Stomach (tissue), 9 donors: Measurements from ENCODE around the gene TBC1D10B. TPM values are rescaled to one million over a fixed set of nuclear protein-coding genes. Genes with fewer than 3 reads are reported as not detected.

Experiments
- DNase-seq, 2 donors: peaks; one replicate each; pipeline versions ENCODE4 v3.0.0 to v3.0.0-alpha.2; 2013 to 2019
- H3K27ac ChIP-seq, 5 donors: fragments of 200-600 bp in 4 of 5; sonication (generic) in 4 of 5; one replicate each; pipeline ENCODE4 v1.5.1; 2013 to 2019; ENCODE audit warnings: mild to moderate bottlenecking in 1 of 5, moderate library complexity in 1 of 5
- H3K27me3 ChIP-seq, 3 donors: fragments of 200-600 bp; sonication (generic); one replicate each; pipeline ENCODE4 v1.5.1; 2017 to 2019; ENCODE audit warnings: mixed run types in 1 of 3
- H3K36me3 ChIP-seq, 4 donors: fragments of 200-600 bp; sonication (generic); 1 replicate in 3 of 4; 2 replicates in 1 of 4; pipeline ENCODE4 v1.5.1; 2016 to 2019
- H3K4me1 ChIP-seq, 4 donors: fragments of 200-600 bp; sonication (generic); one replicate each; pipeline ENCODE4 v1.5.1; 2016 to 2019
- H3K4me3 ChIP-seq, 4 donors: fragments of 200-600 bp; sonication (generic) in 3 of 4; one replicate each; pipeline ENCODE4 v1.5.1; 2016 to 2019; ENCODE audit warnings: mild to moderate bottlenecking in 1 of 4
- H3K9me3 ChIP-seq, 4 donors: fragments of 200-600 bp; sonication (generic); one replicate each; pipeline ENCODE4 v1.5.1; 2016 to 2019
- CTCF ChIP-seq, 7 experiments: fragments of 450-650 bp in 4 of 7; fragments of 200-600 bp in 3 of 7; sonication (generic) in 3 of 7; IDR thresholded peaks; one replicate each; pipeline ENCODE4 v1.5.1; 2016 to 2019; ENCODE audit warnings: antibody characterized with exemption in 7 of 7, control low read depth in 2 of 7, mild to moderate bottlenecking in 1 of 7
- EP300 ChIP-seq: sonication (generic); formaldehyde crosslinking; IDR thresholded peaks from one replicate; pipeline ENCODE4 v1.6.1; 2017; ENCODE audit warnings: antibody characterized with exemption
- POLR2A ChIP-seq, 4 donors: fragments of 450-650 bp; IDR thresholded peaks; one replicate each; pipeline ENCODE4 v1.6.1; 2016; ENCODE audit warnings: antibody characterized with exemption in 4 of 4, control low read depth in 2 of 4, mild to moderate bottlenecking in 1 of 4, moderate library complexity in 1 of 4
- POLR2AphosphoS5 ChIP-seq, 3 donors: sonication (generic); formaldehyde crosslinking; IDR thresholded peaks; one replicate each; pipeline ENCODE4 v1.6.1; 2016; ENCODE audit warnings: antibody characterized with exemption in 3 of 3
- WGBS, 5 donors: extraction: QIAGEN DNeasy Blood & Tissue Kit in 3 of 5; methylation state at CpG; one replicate each; pipeline versions ENCODE4 v1.1.5 to v1.1.7; 2013 to 2018; 5-methylcytosine and 5-hydroxymethylcytosine counted together
- intact Hi-C: fragments of 100-400 bp; cut with DNase I; formaldehyde crosslinking; loops from one replicate; pipeline ENCODE4 v1.15.1; 2023; ENCODE audit warnings: low total_unique reads
- polyA plus RNA-seq, 3 donors: library from polyadenylated mRNA; stranded (reverse); fragments of 200-250 nt; gene quantifications; one replicate each; pipeline ENCODE4 v1.2.3, GENCODE V29; 2013
- total RNA-seq, 5 donors: library from RNA; depleted of rRNA; stranded (reverse); fragments of >200 nt; gene quantifications; one replicate each; pipeline versions ENCODE4 v1.1.0 to v1.2.3, GENCODE V29; 2014 to 2016
- donor health status: healthy with polysubstance abuse.
- donor health status: Bipolar disorder and iron deficiency.
- donor health status: healthy.

Gene TBC1D10B
- total and polyA plus RNA-seq, 8 donors = 20.5 to 89.2 (median 27.1) TPM

- WGBS, 5 donors = 11 to 19% (median 14%) methylated on average over 9 to 18 of the region's 19 CpGs
- Histone ChIP-seq H3K27ac (peak overlapping the region; percentile 88 to 93 (median 90)), H3K4me1 (peaks cover 21 to 38% (median 31%) of the 10 kb centered on the region in 4 donors), H3K4me3 (peak overlapping the region; percentile 56 to 77 (median 64)), H3K36me3 (peaks cover 8 to 17% (median 11%) of the 10 kb centered on the region in 4 donors), H3K27me3 (no peaks in the 10 kb centered on the region), H3K9me3 (no peaks in the 10 kb centered on the region)
- DNase-seq = no peak
- TF ChIP-seq POLR2A (IDR thresholded peaks at IDR 0.05) (no peak), POLR2AphosphoS5 (IDR thresholded peaks at IDR 0.05) (no peak), EP300 (no peak), CTCF (IDR thresholded peaks at IDR 0.05) (no peak)
- intact Hi-C loops = no loop called here
Measured at GRCh38 chr16:30407804-30408534, 37.7 kb upstream of the TBC1D10B start.

DNA sequence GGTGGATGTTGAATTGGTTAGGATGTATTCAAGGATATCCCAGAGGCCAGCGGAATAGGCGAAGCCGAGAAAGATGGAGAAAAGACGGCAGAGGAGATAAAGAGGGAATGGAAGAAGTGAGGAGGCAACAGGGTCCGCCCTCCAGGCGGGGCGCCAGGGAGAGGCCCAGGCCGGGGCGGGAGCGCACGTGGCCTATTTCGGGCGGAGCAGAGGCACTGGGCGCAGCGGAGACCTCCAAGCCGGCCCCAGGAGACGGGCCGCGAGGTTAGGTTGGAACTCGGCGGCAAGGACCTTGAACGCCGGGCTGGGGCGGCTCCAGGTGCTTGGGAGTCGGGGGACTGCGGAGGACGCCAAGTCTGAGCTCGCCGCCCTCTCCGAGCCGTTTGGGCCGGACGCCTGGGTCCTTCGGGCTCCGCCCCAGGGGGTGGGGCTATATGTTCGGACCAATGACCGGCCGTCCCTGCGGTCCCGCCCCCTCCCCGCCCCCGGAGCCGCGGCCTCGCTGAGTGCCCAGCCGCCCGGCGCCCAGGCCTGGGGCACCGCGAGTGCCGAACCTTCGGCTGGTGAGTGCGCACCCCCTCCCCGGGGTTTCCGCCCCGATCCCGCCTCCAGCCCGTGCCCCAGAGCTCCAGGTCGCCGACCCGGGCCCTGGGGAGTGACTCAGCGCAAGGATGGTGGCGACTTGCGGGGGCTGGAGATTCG, 37.0 kb upstream of the TBC1D10B start, which contains the start of gene ZNF771:
TSS of gene ZNF771 (plus strand) at position 505 of the 702 bp plus-strand sequence. CDS start 448 bp downstream, outside the sequence.
- intact Hi-C loops = no loop called here
- Histone ChIP-seq H3K9me3 (no peaks in the 10 kb centered on the region), H3K36me3 (peaks cover 6 to 12% (median 10%) of the 10 kb centered on the region in 4 donors), H3K4me3 (peak within 1 kb of the TSS; percentile 56 to 77 (median 64)), H3K27ac (peak within 1 kb of the TSS; percentile 88 to 93 (median 90)), H3K4me1 (peaks cover 21 to 38% (median 31%) of the 10 kb centered on the region in 4 donors), H3K27me3 (no peaks in the 10 kb centered on the region)
- TF ChIP-seq EP300 (no peak), POLR2AphosphoS5 (IDR thresholded peaks at IDR 0.05) (peak in 2 of 3 donors; percentile 19 to 76), POLR2A (IDR thresholded peaks at IDR 0.05) (no peak), CTCF (IDR thresholded peaks at IDR 0.05) (no peak)
- DNase-seq = peak; percentile 95 to 97
- WGBS, 5 donors = 0 to 2% (median 1%) methylated on average over 29 to 65 of the region's 65 CpGs

DNA sequence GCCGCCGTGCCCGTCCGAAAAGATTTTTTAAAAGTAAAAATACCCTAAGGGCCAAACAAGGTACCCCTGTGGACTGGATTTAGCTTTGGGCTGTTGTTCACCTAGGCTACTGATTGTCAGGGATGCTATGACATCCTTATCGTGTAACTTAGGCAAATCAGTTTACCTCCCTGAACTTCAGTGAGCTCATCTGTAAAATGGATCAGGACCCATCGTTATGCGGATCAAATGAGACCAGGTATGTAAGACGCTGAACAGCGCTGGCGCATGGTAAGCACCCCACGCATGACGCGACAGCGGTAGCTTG, 36.5 kb upstream of the TBC1D10B start:
- intact Hi-C loops = no loop called here
- Histone ChIP-seq H3K27me3 (no peaks in the 10 kb centered on the region), H3K27ac (peak overlapping the region; percentile 88 to 93 (median 90)), H3K4me3 (peak overlapping the region; percentile 56 to 77 (median 64)), H3K4me1 (peaks cover 21 to 38% (median 31%) of the 10 kb centered on the region in 4 donors), H3K36me3 (peaks cover 2 to 9% (median 6%) of the 10 kb centered on the region in 4 donors), H3K9me3 (no peaks in the 10 kb centered on the region)
- no peak for DNase-seq
- TF ChIP-seq POLR2AphosphoS5 (IDR thresholded peaks at IDR 0.05) (no peak), CTCF (IDR thresholded peaks at IDR 0.05) (no peak), POLR2A (IDR thresholded peaks at IDR 0.05) (no peak), EP300 (no peak)
- 17 to 21% (median 18%) methylated on average over 14 of the region's 14 CpGs for WGBS, 5 donors

DNA sequence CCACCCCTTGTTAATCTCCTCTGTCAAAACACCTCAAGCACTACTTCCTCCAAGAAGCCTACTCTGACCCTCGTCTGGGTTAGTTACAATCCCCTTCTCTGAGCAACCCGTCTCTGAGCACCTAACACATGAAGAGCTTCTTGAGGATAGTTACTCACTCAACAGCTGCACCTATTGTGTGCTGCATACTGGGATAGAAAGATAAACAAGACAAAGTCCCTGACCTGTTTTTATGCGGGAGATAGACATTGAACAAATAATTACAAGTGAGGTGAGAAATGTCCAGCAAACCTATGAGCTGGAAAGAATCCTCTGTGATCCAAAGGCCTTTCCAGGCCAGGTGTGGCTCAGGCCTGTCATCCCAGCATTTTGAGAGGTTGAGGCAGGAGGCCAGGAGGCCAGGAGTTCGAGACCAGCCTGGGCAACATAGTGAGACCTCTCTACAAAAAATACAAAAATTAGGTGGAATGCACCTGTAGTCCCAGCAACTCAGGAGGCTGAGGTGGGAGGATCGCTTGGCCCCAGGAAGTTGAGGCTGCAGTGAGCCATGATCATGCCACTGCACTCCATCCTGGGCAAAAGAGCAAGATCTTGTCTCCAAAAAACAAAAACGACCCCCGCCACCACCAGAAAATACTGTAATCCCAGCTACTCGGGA, 31.6 kb upstream of the TBC1D10B start:
- Histone ChIP-seq H3K36me3 (peaks cover 11 to 21% (median 18%) of the 10 kb centered on the region in 4 donors), H3K4me1 (peaks cover 2 to 49% (median 24%) of the 10 kb centered on the region in 4 donors), H3K9me3 (no peaks in the 10 kb centered on the region), H3K27ac (no peak overlapping the region), H3K27me3 (no peaks in the 10 kb centered on the region), H3K4me3 (no peak overlapping the region)
- no peak for DNase-seq
- TF ChIP-seq POLR2A (IDR thresholded peaks at IDR 0.05) (no peak), CTCF (IDR thresholded peaks at IDR 0.05) (no peak), EP300 (no peak), POLR2AphosphoS5 (IDR thresholded peaks at IDR 0.05) (no peak)
- 70 to 74% (median 74%) methylated on average over 8 of the region's 8 CpGs for WGBS, 5 donors
- intact Hi-C loops = no loop called here
